ENCODE results near the gene RTF1. TPM values are rescaled to one million over a fixed set of nuclear protein-coding genes. Genes with fewer than 3 reads are reported as not detected.

RTF1 gene
- total RNA-seq, 1 donor from 2014 or later, result 9.4 TPM

DNA sequence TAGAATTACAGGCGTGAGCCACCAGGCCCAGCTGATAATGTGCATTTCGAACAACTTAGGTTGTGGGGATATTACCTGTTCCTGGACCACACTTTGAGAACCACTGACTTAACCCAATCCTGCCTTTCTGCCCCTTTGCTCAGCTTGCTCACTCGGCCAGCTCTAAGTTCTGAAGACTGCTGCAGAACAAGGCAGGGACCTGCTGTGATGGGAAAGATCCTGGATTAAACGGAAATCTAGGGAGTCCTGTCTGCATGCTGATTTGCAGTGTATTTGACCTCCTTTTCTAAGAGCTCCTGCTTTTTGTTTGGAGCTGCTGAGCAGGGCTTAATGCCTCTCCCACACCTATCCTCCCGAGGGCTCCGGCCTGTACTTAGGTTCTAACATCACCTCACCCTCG is 93.8 kb downstream of the RTF1 start:
- Histone ChIP-seq H3K4me1 (peaks cover 4 to 17% of the 10 kb centered on the region in 2 donors), H3K4me3 (no peak overlapping the region), H3K27ac (no peak overlapping the region), H3K9me3 (no peaks in the 10 kb centered on the region), H3K36me3 (no peaks in the 10 kb centered on the region), H3K27me3 (peaks cover 17% of the 10 kb centered on the region)
- TF ChIP-seq, protein P1, sequence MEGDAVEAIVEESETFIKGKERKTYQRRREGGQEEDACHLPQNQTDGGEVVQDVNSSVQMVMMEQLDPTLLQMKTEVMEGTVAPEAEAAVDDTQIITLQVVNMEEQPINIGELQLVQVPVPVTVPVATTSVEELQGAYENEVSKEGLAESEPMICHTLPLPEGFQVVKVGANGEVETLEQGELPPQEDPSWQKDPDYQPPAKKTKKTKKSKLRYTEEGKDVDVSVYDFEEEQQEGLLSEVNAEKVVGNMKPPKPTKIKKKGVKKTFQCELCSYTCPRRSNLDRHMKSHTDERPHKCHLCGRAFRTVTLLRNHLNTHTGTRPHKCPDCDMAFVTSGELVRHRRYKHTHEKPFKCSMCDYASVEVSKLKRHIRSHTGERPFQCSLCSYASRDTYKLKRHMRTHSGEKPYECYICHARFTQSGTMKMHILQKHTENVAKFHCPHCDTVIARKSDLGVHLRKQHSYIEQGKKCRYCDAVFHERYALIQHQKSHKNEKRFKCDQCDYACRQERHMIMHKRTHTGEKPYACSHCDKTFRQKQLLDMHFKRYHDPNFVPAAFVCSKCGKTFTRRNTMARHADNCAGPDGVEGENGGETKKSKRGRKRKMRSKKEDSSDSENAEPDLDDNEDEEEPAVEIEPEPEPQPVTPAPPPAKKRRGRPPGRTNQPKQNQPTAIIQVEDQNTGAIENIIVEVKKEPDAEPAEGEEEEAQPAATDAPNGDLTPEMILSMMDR (IDR thresholded peaks at IDR 0.05), result no peak
- DNase-seq (ENCODE audit: low spot score in 2 of 2), result no peak
- intact Hi-C loops (cut with DNase I), result loop anchor here (10.0 kb wide), 1 partner anchor 784 kb away; no protein-coding TSS in a partner anchor

DNA sequence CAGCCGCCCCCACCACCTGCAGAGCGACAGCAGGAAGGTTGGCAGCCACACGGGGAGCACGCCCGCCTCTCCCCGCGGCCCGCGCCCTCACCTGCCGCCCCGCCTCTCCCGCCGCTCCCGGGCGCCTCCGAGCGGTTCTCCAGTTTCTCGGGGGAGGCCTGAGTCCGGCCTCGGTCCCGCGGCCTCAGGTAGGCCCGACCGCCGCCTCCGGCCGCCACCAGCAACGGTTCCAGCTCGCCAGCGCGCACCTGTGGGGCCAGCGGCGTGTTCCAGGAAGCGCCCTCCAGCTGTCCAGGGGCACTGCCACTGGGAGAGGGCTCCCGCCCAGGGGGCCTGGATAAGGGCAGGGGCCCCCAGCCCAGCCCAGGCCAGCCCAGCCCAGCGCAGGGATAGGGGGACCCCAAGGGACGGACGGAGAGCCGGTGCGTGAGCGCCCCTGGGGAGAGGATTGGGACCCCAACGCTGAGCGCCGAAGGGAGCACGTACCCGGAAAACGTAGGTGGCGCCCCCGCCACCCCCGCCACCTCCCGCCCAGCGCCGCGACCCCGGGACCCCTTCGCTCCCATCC is 94.5 kb downstream of the RTF1 start:
- no peak for DNase-seq (ENCODE audit: low spot score in 2 of 2)
- intact Hi-C loops (cut with DNase I), result loop anchor here (10.0 kb wide), 1 partner anchor 783 kb away; no protein-coding TSS in a partner anchor
- Histone ChIP-seq H3K27ac (no peak overlapping the region), H3K9me3 (no peaks in the 10 kb centered on the region), H3K36me3 (no peaks in the 10 kb centered on the region), H3K4me3 (peak overlapping the region; percentile 39 to 53), H3K4me1 (peaks cover 4 to 17% of the 10 kb centered on the region in 2 donors), H3K27me3 (peaks cover 17% of the 10 kb centered on the region)
- TF ChIP-seq, protein P1 (IDR thresholded peaks at IDR 0.05), result no peak

DNA sequence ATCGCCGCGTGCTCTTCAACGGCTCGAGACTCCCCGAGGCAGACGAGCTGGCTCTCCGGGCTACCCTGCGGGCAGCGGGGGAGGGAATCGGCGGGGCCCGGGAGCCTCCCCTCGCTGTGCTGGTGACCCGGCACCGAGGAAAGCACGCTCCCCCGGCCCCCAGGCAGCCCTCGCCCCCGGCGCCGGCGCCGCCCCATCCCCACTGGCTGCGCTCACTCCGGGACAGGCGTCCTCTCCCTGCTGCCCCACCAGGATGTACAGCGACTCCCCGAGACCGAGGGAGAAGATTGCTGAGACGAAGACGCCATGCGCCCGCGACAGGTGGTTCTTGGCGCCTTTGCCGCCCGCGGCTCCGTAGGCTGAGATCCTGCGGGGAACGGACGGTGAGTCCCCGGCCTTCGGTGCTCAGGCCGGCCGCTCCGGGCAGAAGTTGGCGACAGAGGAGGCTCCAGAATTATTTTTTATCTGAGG is 95.0 kb downstream of the RTF1 start:
- intact Hi-C loops (cut with DNase I), result loop anchor here (10.0 kb wide), 1 partner anchor 783 kb away; no protein-coding TSS in a partner anchor
- TF ChIP-seq, protein P1 (IDR thresholded peaks at IDR 0.05), result no peak
- Histone ChIP-seq H3K4me1 (peaks cover 4 to 17% of the 10 kb centered on the region in 2 donors), H3K9me3 (no peaks in the 10 kb centered on the region), H3K27me3 (peaks cover 17% of the 10 kb centered on the region), H3K27ac (no peak overlapping the region), H3K4me3 (peak overlapping the region; percentile 39 to 53), H3K36me3 (no peaks in the 10 kb centered on the region)
- DNase-seq (ENCODE audit: low spot score in 2 of 2), result no peak

DNA sequence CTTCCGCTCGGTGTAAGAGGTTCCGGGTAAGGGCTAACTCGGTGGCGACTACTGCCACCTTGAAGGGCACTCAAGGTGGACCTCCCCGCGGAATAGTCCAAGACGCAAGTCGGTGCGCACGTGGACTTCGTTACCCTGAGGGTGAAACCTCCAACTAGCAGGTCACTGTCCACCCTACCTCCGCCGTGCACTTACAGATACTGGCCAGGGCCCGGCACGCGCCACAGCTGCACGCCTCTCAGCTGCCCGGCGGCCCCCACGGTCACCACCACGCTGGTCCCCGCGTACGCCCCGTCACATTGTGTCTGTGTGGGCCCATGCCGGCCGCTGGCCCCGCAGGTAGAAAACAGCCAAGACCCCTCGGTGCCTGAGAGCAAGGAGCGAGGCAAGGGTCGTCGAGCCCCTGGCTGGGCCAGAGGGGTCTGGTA is 95.6 kb downstream of the RTF1 start:
- intact Hi-C loops (cut with DNase I), result loop anchor here (10.0 kb wide), 1 partner anchor 782 kb away; no protein-coding TSS in a partner anchor
- H3K9me3 ChIP-seq, result no peaks in the 10 kb centered on the region
- TF ChIP-seq, protein P1 (IDR thresholded peaks at IDR 0.05), result no peak
- peaks cover 17% of the 10 kb centered on the region for H3K27me3 ChIP-seq
- H3K4me1 ChIP-seq, result peaks cover 4 to 17% of the 10 kb centered on the region in 2 donors
- DNase-seq (ENCODE audit: low spot score in 2 of 2), result no peak
- H3K4me3 ChIP-seq, result peak overlapping the region; percentile 39 to 53
- H3K36me3 ChIP-seq, result peaks cover 0 to under 1% of the 10 kb centered on the region in 2 donors
- no peak overlapping the region for H3K27ac ChIP-seq

DNA sequence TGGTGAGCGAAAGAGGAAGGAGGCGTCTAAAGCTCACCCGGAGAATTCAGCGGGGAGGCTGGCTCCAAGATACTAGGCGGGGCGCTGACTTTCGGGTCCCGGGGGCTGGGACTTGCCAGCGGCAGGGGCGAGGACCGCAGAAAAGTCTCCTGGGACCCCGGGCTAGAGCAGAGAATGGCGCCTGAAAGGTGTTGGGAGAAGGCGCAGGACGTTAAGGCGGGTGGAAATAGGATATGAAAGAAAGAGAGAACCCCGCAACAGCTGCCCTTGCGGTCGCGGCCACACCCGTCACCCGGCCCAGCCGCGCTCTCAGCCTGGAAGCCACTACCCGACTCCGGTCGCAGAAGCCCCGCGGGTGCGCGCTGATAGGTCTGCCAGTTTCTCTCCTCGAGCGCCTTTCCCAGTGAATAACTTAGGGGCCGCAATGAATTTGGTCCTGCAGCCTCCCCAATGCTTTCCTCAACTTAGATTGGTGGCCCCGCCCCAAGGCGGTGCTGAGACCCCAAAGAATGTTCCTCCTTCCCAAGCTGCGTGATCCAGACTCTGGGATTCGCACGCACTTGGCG is 96.1 kb downstream of the RTF1 start:
- peaks cover 0 to 4% of the 10 kb centered on the region in 2 donors for H3K36me3 ChIP-seq
- peaks cover 4 to 17% of the 10 kb centered on the region in 2 donors for H3K4me1 ChIP-seq
- intact Hi-C loops (cut with DNase I), result loop anchor here (10.0 kb wide), 1 partner anchor 782 kb away; no protein-coding TSS in a partner anchor
- H3K27ac ChIP-seq, result no peak overlapping the region
- H3K4me3 ChIP-seq, result peak overlapping the region; percentile 39 to 53
- DNase-seq (ENCODE audit: low spot score in 2 of 2), result no peak
- TF ChIP-seq, protein P1 (IDR thresholded peaks at IDR 0.05), result no peak
- H3K9me3 ChIP-seq, result no peaks in the 10 kb centered on the region
- peaks cover 17% of the 10 kb centered on the region for H3K27me3 ChIP-seq
